SK-N-SH (cell line): ENCODE data around the gene CHD9. TPM values are rescaled to one million over a fixed set of nuclear protein-coding genes. Genes with fewer than 3 reads are reported as not detected.

Source experiments
- CTCF ChIA-PET: fragments of 300-600, 350-600 bp; formaldehyde crosslinking; extraction: SDS; loops from one replicate; lab custom pipeline; 2021; lab: Yijun Ruan, JAX
- POLR2A ChIA-PET: fragments of 350-600 bp; sonication (Branson Sonifier 250); formaldehyde crosslinking; extraction: SDS; loops from one replicate; lab custom pipeline; 2020; ENCODE audit warnings: antibody characterized with exemption, inconsistent platforms; lab: Yijun Ruan, JAX
- DNase-seq: peaks from one replicate; pipeline ENCODE4 v3.0.0; 2012
- H2AFZ ChIP-seq: fragments of 200-600 bp; sonication (generic); 2 replicates; pipeline ENCODE4 v1.8.1; 2016; ENCODE audit warnings: antibody characterized with exemption, mild to moderate bottlenecking, low read depth
- H3F3A ChIP-seq: fragments of 200-600 bp; sonication (generic); replicated peaks from 2 replicates; pipeline ENCODE3; 2016; ENCODE audit warnings: antibody characterized with exemption, mild to moderate bottlenecking; ENCODE audit not compliant: insufficient read depth
- H3K27ac ChIP-seq, 2 experiments: fragments of 200-500 bp in 1 of 2; fragments of 200-600 bp in 1 of 2; sonication (Bioruptor generic) in 1 of 2; sonication (generic), shearing (Covaris generic) in 1 of 2; 2 replicates each; pipeline versions ENCODE4 v1.5.1 to v1.6.1; 2014 to 2016; ENCODE audit warnings: low read depth in 2 of 2, inconsistent platforms in 1 of 2, low read length in 1 of 2, mild to moderate bottlenecking in 1 of 2, mixed read lengths in 1 of 2
- H3K27me3 ChIP-seq: fragments of 200-600 bp; sonication (generic), shearing (Covaris generic); 2 replicates; pipeline ENCODE4 v1.6.1; 2016; ENCODE audit warnings: mixed run types; ENCODE audit not compliant: insufficient read depth
- H3K36me3 ChIP-seq, 2 experiments: fragments of 200-500 bp in 1 of 2; fragments of 200-600 bp in 1 of 2; sonication (Bioruptor generic) in 1 of 2; sonication (generic) in 1 of 2; replicated peaks in 1 of 2; 2 replicates each; pipeline versions ENCODE3 to v1.5.1; 2014 to 2016; ENCODE audit warnings: low read length in 1 of 2, mild to moderate bottlenecking in 1 of 2; ENCODE audit not compliant: insufficient read depth in 2 of 2, control insufficient read depth in 1 of 2
- H3K4me1 ChIP-seq, 2 experiments: fragments of 200-500 bp in 1 of 2; fragments of 200-600 bp in 1 of 2; sonication (Bioruptor generic) in 1 of 2; sonication (generic), shearing (Covaris generic) in 1 of 2; 2 replicates each; pipeline versions ENCODE4 v1.5.1 to v1.6.1; 2014 to 2016; ENCODE audit warnings: low read depth in 1 of 2, low read length in 1 of 2, mixed run types in 1 of 2; ENCODE audit not compliant: insufficient read depth in 2 of 2, control insufficient read depth in 1 of 2
- H3K4me2 ChIP-seq: fragments of 200-600 bp; sonication (generic), shearing (Covaris generic); 2 replicates; pipeline ENCODE4 v1.6.1; 2017; ENCODE audit warnings: mixed run types
- H3K4me3 ChIP-seq, 2 experiments: fragments of 200-500 bp in 1 of 2; fragments of 200-600 bp in 1 of 2; sonication (Bioruptor generic) in 1 of 2; sonication (generic), shearing (Covaris generic) in 1 of 2; 2 replicates each; pipeline versions ENCODE4 v1.5.1 to v1.8.1; 2014 to 2016; ENCODE audit warnings: low read depth in 2 of 2, inconsistent platforms in 1 of 2, low read length in 1 of 2, mild to moderate bottlenecking in 1 of 2, mixed read lengths in 1 of 2, moderate library complexity in 1 of 2
- H3K79me2 ChIP-seq: fragments of 200-600 bp; sonication (generic); 2 replicates; pipeline ENCODE4 v1.8.1; 2017; ENCODE audit warnings: mild to moderate bottlenecking; ENCODE audit not compliant: insufficient read depth
- H3K9ac ChIP-seq: fragments of 200-600 bp; sonication (generic); 2 replicates; pipeline ENCODE4 v1.6.1; 2017; ENCODE audit warnings: mixed run types
- H3K9me2 ChIP-seq: fragments of 200-600 bp; sonication (generic); 2 replicates; pipeline ENCODE4 v1.6.1; 2017; ENCODE audit warnings: mixed run types
- H3K9me3 ChIP-seq: fragments of 200-600 bp; sonication (generic); 2 replicates; pipeline ENCODE4 v1.6.1; 2017; ENCODE audit warnings: mixed run types, mild to moderate bottlenecking, moderate library complexity
- H4K20me1 ChIP-seq: fragments of 200-600 bp; sonication (generic); 2 replicates; pipeline ENCODE4 v1.6.1; 2017; ENCODE audit warnings: mild to moderate bottlenecking, mixed run types; ENCODE audit not compliant: insufficient read depth
- ELF1 ChIP-seq: IDR thresholded peaks from 2 replicates; pipeline ENCODE4 v1.4.0; 2012
- FOSL2 ChIP-seq: IDR thresholded peaks from 2 replicates; pipeline ENCODE4 v1.4.0; 2012; ENCODE audit warnings: low read depth, mild to moderate bottlenecking, moderate library complexity, borderline replicate concordance
- FOXM1 ChIP-seq: IDR thresholded peaks from 2 replicates; pipeline ENCODE4 v1.4.0; 2012; ENCODE audit warnings: low read depth, mild to moderate bottlenecking
- MEF2A ChIP-seq: IDR thresholded peaks from 2 replicates; pipeline ENCODE4 v1.4.0; 2012; ENCODE audit warnings: low read depth, borderline replicate concordance
- NFIC ChIP-seq: IDR thresholded peaks from 2 replicates; pipeline ENCODE4 v1.4.0; 2012; ENCODE audit warnings: borderline replicate concordance
- POLR2AphosphoS5 ChIP-seq: IDR thresholded peaks from 2 replicates; pipeline ENCODE4 v1.6.1; 2012; ENCODE audit warnings: low read depth, low read length
- RAD21 ChIP-seq: IDR thresholded peaks from 2 replicates; pipeline ENCODE4 v1.6.1; 2012; ENCODE audit warnings: mild to moderate bottlenecking, low read length
- RCOR1 ChIP-seq: fragments of 150-350 bp; IDR thresholded peaks from 2 replicates; pipeline ENCODE4 v1.6.1; 2017; ENCODE audit warnings: antibody characterized with exemption, low read length
- RFX5 ChIP-seq: IDR thresholded peaks from 2 replicates; pipeline ENCODE4 v1.6.1; 2012; ENCODE audit warnings: mild to moderate bottlenecking, improper control_type of control experiment, low read length
- TCF12 ChIP-seq: IDR thresholded peaks from 2 replicates; pipeline ENCODE4 v1.4.0; 2012
- WGBS: methylation state at CpG from one replicate; pipeline ENCODE4 v1.1.6; 2017; ENCODE audit warnings: low lambda C conversion rate; 5-methylcytosine and 5-hydroxymethylcytosine counted together
- polyA plus RNA-seq, 3 experiments: library from polyadenylated mRNA; depleted of rRNA; stranded (reverse); fragments of >200 nt; gene quantifications; 2 replicates each; pipeline ENCODE4 v1.2.3, GENCODE V29; 2012
- TF ChIP-seq, protein P1 (sequence below): IDR thresholded peaks from 2 replicates; pipeline ENCODE4 v1.4.0; 2012; ENCODE audit warnings: low read depth
- TF ChIP-seq, protein P2 (sequence below): fragments of 150-350 bp; IDR thresholded peaks from 2 replicates; pipeline ENCODE4 v1.6.1; 2016; ENCODE audit warnings: mild to moderate bottlenecking, low read depth, low read length
- TF ChIP-seq, protein P3 (sequence below): IDR thresholded peaks from 2 replicates; pipeline ENCODE4; 2012
- TF ChIP-seq, protein P4 (sequence below): IDR thresholded peaks from 2 replicates; pipeline ENCODE4 v1.4.0; 2012; ENCODE audit warnings: low read depth, borderline replicate concordance
- TF ChIP-seq, protein P5 (sequence below): fragments of 200-600 bp; sonication (generic); IDR thresholded peaks from 2 replicates; pipeline ENCODE4 v1.6.1; 2017; ENCODE audit warnings: antibody characterized with exemption, mild to moderate bottlenecking, moderate library complexity

The CHD9 gene
- polyA plus RNA-seq, 1 of the 3 experiments (the other 2 are of a cell fraction): 6.2 TPM

DNA sequence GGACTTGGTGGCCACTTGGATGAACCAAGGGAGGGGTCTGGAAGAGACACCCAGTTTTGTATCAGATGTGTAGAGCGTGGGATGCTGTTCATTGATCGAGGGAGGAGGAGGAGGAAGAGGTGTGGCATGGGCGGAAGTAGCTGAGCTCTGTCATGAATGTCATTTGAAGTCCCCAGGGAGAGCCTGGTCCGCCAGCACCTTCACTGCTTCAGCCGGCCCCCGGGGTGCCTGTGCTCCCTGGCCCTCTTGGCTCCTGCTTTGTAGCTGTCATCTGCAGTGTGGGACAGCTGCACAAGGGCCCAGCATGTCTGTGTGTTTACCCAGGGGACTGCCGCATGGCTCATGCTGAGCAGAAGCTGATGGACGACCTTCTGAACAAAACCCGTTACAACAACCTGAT is 304.1 kb downstream of the CHD9 start:
- no peak for TF ChIP-seq MEF2A
- TF ChIP-seq, protein P1, sequence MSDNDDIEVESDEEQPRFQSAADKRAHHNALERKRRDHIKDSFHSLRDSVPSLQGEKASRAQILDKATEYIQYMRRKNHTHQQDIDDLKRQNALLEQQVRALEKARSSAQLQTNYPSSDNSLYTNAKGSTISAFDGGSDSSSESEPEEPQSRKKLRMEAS: no peak
- no peak for TF ChIP-seq RFX5
- no peak for TF ChIP-seq RCOR1
- TF ChIP-seq, protein P2, sequence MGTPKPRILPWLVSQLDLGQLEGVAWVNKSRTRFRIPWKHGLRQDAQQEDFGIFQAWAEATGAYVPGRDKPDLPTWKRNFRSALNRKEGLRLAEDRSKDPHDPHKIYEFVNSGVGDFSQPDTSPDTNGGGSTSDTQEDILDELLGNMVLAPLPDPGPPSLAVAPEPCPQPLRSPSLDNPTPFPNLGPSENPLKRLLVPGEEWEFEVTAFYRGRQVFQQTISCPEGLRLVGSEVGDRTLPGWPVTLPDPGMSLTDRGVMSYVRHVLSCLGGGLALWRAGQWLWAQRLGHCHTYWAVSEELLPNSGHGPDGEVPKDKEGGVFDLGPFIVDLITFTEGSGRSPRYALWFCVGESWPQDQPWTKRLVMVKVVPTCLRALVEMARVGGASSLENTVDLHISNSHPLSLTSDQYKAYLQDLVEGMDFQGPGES: no peak
- no peak for TF ChIP-seq NFIC
- Histone ChIP-seq H3K4me3 (no peak overlapping the region), H3K9ac (no peak overlapping the region), H2AFZ (no peak overlapping the region), H3K36me3 (no peaks in the 10 kb centered on the region), H3K9me3 (no peaks in the 10 kb centered on the region), H3K4me1 (no peaks in the 10 kb centered on the region), H3F3A (no peaks in the 10 kb centered on the region), H3K79me2 (no peaks in the 10 kb centered on the region), H3K27ac (no peak overlapping the region), H3K4me2 (no peak overlapping the region), H3K27me3 (no peaks in the 10 kb centered on the region; the same call in 1 of the 2 replicates), H4K20me1 (no peaks in the 10 kb centered on the region), H3K9me2 (no peaks in the 10 kb centered on the region)
- WGBS: 42% methylated on average over 6 of the region's 9 CpGs
- ChIA-PET POLR2A (no interaction called here), CTCF (no interaction called here)
- no peak for DNase-seq

DNA sequence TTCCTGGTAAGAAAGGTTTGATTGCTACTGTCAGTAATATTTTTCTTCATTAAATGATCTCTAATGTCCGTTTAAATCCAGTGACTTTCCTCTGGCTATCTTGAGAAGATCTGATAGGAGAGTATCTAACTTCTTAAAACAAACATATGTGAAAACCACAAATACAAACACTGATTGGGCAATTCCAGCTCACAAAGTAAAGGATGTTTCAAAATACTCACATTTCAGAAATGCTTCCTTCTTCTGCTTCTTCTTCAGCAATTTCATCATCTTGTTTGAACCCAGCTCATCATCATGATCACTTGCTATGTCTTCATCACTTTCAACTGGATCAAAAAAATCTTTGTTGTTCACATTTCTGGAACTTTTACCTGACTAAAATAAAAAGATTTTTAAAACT is 315.1 kb downstream of the CHD9 start:
- DNase-seq: no peak
- TF ChIP-seq POLR2AphosphoS5 (no peak), ELF1 (no peak), TCF12 (no peak), NFIC (no peak), FOSL2 (no peak), FOXM1 (no peak), MEF2A (no peak), RAD21 (no peak)
- TF ChIP-seq, protein P2: no peak
- TF ChIP-seq, protein P3, sequence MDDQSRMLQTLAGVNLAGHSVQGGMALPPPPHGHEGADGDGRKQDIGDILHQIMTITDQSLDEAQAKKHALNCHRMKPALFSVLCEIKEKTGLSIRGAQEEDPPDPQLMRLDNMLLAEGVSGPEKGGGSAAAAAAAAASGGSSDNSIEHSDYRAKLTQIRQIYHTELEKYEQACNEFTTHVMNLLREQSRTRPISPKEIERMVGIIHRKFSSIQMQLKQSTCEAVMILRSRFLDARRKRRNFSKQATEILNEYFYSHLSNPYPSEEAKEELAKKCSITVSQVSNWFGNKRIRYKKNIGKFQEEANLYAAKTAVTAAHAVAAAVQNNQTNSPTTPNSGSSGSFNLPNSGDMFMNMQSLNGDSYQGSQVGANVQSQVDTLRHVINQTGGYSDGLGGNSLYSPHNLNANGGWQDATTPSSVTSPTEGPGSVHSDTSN: no peak
- TF ChIP-seq, protein P4, sequence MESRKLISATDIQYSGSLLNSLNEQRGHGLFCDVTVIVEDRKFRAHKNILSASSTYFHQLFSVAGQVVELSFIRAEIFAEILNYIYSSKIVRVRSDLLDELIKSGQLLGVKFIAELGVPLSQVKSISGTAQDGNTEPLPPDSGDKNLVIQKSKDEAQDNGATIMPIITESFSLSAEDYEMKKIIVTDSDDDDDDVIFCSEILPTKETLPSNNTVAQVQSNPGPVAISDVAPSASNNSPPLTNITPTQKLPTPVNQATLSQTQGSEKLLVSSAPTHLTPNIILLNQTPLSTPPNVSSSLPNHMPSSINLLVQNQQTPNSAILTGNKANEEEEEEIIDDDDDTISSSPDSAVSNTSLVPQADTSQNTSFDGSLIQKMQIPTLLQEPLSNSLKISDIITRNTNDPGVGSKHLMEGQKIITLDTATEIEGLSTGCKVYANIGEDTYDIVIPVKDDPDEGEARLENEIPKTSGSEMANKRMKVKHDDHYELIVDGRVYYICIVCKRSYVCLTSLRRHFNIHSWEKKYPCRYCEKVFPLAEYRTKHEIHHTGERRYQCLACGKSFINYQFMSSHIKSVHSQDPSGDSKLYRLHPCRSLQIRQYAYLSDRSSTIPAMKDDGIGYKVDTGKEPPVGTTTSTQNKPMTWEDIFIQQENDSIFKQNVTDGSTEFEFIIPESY: no peak
- TF ChIP-seq, protein P5, sequence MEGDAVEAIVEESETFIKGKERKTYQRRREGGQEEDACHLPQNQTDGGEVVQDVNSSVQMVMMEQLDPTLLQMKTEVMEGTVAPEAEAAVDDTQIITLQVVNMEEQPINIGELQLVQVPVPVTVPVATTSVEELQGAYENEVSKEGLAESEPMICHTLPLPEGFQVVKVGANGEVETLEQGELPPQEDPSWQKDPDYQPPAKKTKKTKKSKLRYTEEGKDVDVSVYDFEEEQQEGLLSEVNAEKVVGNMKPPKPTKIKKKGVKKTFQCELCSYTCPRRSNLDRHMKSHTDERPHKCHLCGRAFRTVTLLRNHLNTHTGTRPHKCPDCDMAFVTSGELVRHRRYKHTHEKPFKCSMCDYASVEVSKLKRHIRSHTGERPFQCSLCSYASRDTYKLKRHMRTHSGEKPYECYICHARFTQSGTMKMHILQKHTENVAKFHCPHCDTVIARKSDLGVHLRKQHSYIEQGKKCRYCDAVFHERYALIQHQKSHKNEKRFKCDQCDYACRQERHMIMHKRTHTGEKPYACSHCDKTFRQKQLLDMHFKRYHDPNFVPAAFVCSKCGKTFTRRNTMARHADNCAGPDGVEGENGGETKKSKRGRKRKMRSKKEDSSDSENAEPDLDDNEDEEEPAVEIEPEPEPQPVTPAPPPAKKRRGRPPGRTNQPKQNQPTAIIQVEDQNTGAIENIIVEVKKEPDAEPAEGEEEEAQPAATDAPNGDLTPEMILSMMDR: no peak
- TF ChIP-seq, protein P1: no peak
- Histone ChIP-seq H3K9me3 (no peaks in the 10 kb centered on the region), H3K4me2 (no peak overlapping the region), H4K20me1 (no peaks in the 10 kb centered on the region), H3K9me2 (no peaks in the 10 kb centered on the region), H3K27ac (no peak overlapping the region), H3F3A (no peaks in the 10 kb centered on the region), H3K27me3 (peaks cover 26% of the 10 kb centered on the region; the same call in 1 of the 2 replicates), H2AFZ (no peak overlapping the region), H3K79me2 (no peaks in the 10 kb centered on the region), H3K4me3 (no peak overlapping the region), H3K4me1 (peaks cover 0 to 10% of the 10 kb centered on the region in 2 experiments; a peak in 2 of 4 replicates), H3K36me3 (no peaks in the 10 kb centered on the region), H3K9ac (no peak overlapping the region)
- WGBS: 41% methylated on average over 1 of the region's 1 CpG
- ChIA-PET POLR2A (no interaction called here), CTCF (no interaction called here)
